GM18508 (cell line): Measurements from ENCODE around the gene BTC.
A peak's percentile ranks its signal among the peaks of the same experiment; 100 is the strongest.
"Not testable (repeated sequence)": the region's sequence is repeated elsewhere in the genome, so short reads cannot be mapped to it uniquely, and the experiment has no call there.

Experiments
- ATAC-seq: cut with Tn5 transposase; IDR thresholded peaks from one replicate; pipeline ENCODE4 v1.9.1; 2021; ENCODE audit warnings: moderate number of reproducible peaks; ENCODE audit not compliant: insufficient read depth, unreplicated experiment

The BTC gene, protein sequence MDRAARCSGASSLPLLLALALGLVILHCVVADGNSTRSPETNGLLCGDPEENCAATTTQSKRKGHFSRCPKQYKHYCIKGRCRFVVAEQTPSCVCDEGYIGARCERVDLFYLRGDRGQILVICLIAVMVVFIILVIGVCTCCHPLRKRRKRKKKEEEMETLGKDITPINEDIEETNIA

GRCh38 chr4:74794382-74795010, at the start of gene BTC:
TSS of gene BTC (minus strand) at chr4:74794523. CDS start at chr4:74794325, 198 bp downstream.
- no peak for ATAC-seq

GRCh38 chr4:74840936-74841509, 46.7 kb upstream of the BTC start:
- ATAC-seq, result no peak

GRCh38 chr4:74838746-74839370, 44.5 kb upstream of the BTC start:
- ATAC-seq, result no peak

- ATAC-seq, result no peak
These were observed 36.6 kb upstream of the BTC start for GRCh38 chr4:74830928-74831327.

DNA sequence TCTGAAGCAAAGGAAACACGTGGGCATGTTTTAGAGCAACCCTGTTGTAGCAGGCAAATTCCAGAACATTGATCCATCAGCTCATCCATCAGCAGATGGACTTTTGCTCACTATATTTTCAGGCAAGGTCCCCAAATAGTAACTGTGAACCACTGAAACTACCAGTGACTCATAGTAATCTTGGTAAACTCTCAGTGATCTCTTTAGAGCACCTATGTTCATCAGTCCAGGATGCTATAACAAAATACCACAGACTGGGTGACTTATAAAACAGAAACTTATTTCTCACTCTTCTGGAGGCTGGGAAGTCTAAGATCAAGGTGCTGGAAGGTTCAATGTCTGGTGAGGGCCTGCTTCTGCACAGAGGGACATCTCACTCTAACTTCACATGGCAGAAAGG, 28.9 kb upstream of the BTC start:
- peak; percentile 87 for ATAC-seq

- no peak for ATAC-seq
These were observed 28.3 kb upstream of the BTC start for GRCh38 chr4:74822603-74823002.

- no peak for ATAC-seq
These were observed 27.2 kb upstream of the BTC start for GRCh38 chr4:74821541-74821940.

- ATAC-seq, result no peak
These were observed 19.7 kb upstream of the BTC start for GRCh38 chr4:74814052-74814451.

- ATAC-seq, result not testable (repeated sequence)
These were observed 17.7 kb upstream of the BTC start for GRCh38 chr4:74812056-74812455.

DNA sequence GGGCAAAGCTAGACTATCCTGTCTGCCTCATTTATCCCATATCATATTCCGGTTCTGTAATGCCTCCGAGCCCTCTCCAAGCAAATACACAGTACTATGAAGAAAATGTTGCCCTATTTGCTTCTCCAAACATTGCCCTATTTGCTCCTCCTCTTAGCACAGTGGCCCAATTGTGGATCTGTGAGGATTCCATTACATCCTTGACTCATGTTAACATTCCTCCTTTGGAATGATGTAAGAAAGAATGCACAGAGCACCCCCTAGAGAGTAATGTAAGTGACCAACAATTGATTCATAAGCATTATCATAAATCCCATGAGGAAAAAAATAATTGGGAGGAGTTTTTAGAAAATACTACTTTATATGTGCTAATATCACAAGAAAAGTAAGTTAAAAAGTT, 11.3 kb upstream of the BTC start:
- no peak for ATAC-seq

DNA sequence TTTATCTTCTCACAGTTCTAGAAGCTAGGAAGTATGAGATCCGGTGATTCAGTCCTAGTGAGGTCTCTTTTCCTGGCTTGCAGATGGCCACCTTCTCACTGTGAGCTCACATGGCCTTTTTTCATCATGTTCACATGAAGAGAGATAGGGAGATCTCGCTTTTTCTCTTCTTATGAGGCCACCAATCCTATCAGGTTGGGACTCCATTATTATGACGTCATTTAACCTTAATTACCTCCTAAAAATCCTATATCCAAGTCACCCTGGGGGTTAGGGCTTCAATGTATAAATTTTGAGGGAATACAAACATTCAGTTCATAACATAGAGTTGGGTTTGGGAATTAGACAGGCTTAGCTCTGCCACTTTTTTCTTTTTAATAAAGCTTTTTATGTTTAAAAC, 6.0 kb upstream of the BTC start:
- no peak for ATAC-seq

DNA sequence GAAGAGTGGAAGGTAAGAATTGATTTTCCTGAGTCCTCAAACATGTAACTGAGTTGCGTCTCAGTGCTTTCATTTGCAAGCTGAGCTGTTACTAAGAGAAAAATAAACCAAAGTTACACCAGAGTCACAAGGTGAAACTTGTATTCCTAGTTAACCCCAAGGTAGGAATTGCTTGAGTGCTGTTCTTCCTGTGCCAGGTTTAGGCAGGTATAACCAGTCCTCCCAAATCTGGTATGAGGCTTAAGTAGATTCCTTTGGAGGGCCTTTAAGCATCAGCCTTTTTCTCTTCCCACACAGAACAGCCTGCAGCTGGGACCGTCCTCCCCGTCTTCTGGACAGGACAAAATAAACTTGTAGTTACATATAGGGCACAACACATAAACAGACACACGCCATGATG, 2.3 kb upstream of the BTC start:
- ATAC-seq, result no peak

GRCh38 chr4:74793757-74794381, 454 bp downstream of the BTC start:
- ATAC-seq, result no peak

DNA sequence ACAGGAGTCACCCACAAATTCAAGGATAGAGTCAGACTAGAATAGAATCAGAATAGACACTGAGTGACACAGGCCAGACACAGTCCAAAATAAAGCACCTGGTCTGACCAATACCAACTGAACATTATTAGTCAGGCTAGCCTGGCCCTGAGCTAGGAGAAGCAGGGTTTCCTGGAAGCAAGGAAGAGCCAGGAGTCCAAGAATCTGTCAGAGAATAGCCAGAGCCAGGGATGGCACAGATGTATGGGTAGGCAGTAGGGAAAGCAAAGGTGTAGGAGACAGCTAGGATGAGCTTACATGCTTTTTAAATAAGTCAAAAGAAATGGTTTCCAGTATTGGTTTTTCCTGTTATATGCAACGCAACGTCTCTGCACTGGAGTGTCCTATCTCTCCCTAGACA, 3.7 kb downstream of the BTC start:
- ATAC-seq, result no peak

DNA sequence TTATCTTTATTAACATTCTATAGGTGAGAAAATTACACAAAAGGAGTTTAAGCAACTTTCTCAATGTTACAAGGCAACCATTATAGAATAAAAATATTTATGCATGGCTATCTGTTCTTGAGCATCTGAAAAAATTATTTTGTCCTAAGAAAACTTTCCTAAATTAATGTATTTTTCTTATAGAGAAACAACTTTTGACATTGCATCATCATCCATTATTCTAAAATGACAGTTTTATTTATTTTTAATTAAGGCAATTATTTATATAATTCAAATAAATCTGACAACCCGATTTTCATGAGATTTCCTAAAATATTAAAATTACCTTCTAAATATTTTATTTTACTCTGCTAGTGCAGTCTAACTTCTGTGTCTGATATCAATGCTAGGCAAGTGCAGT, 4.8 kb downstream of the BTC start:
- ATAC-seq, result no peak

GRCh38 chr4:74777531-74777930, 16.8 kb downstream of the BTC start:
- ATAC-seq, result no peak

- no peak for ATAC-seq
These were observed 21.5 kb downstream of the BTC start for GRCh38 chr4:74772783-74773182.

DNA sequence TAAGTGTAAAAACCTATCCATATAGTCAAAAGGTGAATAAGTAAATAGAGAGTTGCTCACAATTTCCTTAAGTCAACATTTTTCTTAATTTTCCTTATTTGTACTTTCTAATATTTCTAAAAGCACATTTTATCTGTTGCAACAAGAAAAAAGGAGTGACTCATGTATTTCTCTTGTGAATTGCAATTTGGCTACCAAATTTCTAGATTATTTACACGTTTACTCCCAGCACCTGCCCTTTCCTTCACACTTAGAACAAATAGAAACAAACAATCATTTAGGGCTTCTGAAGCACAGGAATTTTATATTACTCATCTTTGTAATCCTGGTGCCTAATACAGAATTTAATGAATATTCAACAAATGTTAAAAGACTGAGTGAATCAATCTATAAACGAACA, 22.2 kb downstream of the BTC start:
- ATAC-seq, result no peak

DNA sequence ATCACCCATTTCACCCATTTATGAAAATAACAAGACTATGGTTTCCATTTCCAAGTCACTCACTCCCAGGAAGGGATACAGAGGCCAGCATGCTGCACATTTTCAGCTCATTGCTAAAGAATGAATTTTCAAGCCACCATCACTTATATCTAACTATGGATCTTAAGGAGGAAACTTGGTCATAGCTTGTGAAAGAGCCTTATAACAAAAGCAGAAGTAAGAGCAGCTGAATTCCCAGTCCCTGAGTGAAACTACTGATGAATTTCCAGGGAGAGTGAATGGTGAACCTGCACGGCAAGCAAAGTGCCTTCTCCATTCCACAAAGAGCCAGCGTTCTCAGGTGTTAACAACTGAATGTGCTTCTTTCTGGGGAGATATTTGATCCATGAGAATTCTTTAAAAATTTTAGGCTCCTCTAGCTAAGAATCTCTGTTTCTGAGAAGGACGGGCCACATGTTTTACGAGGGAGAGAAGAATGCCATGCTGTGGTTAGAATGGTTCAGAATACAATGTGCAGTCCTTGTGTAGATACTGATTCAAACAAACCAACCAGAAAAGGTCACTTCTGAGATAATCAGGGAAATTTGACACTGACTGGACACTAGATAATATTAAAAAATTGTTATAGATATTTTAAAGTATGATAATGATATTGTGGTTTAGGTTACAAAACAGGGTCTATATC, 24.0 kb downstream of the BTC start:
- no peak for ATAC-seq

DNA sequence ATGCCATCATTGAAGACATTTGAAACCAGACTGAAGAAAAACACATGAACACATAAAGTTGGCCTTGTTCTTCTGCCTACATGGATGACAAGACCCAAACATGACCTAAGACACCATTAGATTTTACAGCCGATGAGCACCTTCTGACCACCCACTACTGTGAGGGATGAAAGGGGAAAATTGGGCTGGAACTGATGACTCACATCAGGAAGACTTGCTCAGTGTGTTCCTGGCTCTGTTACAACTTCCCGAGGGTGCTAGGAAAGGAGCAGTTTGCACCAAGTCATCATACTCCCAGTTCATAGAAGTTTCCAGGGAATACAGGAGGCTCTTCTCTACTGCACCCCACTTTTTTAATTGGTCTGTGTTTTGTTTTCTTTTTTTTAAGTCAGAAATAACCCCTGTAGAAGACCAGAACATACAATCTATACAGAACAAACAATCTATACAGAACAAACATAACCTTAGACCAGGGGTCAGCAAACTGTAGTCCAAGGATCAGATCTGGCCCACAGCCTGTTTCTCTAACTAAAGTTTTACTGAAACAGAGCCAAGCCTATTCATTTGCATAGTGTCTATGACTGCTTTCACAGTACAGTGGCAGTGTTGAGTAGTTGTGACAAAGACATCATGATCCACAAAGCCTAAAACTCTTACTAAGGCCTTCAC, 25.3 kb downstream of the BTC start:
- no peak for ATAC-seq
